Heart left ventricle (tissue), 16 donors: Measurements from ENCODE around the gene SSBP3. TPM values are rescaled to one million over a fixed set of nuclear protein-coding genes. Genes with fewer than 3 reads are reported as not detected.

Experiments
- ATAC-seq, 4 donors: fragments of 200-7000 bp; cut with Tn5 transposase; one replicate each; pipeline ENCODE4 v1.9.1; 2020 to 2022; ENCODE audit warnings: moderate library complexity in 4 of 4, mild to moderate bottlenecking in 3 of 4, moderate number of reproducible peaks in 1 of 4
- DNase-seq, 5 donors: peaks; one replicate each; pipeline ENCODE4 v3.0.0-alpha.2; 2020
- H3K27ac ChIP-seq, 12 donors: fragments of 200-600 bp; sonication (generic) in 4 of 12; one replicate each; pipeline versions ENCODE4 v1.5.0 to v1.8.0; 2016 to 2022; ENCODE audit warnings: mild to moderate bottlenecking in 2 of 12
- H3K27me3 ChIP-seq, 9 donors: fragments of 200-600 bp; sonication (generic) in 2 of 9; one replicate each; pipeline versions ENCODE4 v1.5.1 to v1.8.0; 2016 to 2022; ENCODE audit warnings: mild to moderate bottlenecking in 3 of 9
- H3K36me3 ChIP-seq, 9 donors: fragments of 200-600 bp; sonication (generic) in 2 of 9; one replicate each; pipeline versions ENCODE4 v1.5.0 to v1.8.0; 2018 to 2022; ENCODE audit warnings: mild to moderate bottlenecking in 2 of 9
- H3K4me1 ChIP-seq, 12 donors: fragments of 200-600 bp; sonication (generic) in 4 of 12; one replicate each; pipeline versions ENCODE4 v1.5.0 to v1.8.0; 2016 to 2022; ENCODE audit warnings: mild to moderate bottlenecking in 3 of 12
- H3K4me3 ChIP-seq, 12 donors: fragments of 200-600 bp; sonication (generic) in 4 of 12; one replicate each; pipeline versions ENCODE4 v1.5.0 to v1.8.0; 2017 to 2022; ENCODE audit warnings: mild to moderate bottlenecking in 9 of 12, moderate library complexity in 4 of 12
- H3K9me3 ChIP-seq, 12 donors: fragments of 200-600 bp; sonication (generic) in 4 of 12; one replicate each; pipeline versions ENCODE4 v1.5.0 to v1.8.0; 2016 to 2022; ENCODE audit warnings: mild to moderate bottlenecking in 1 of 12
- CTCF ChIP-seq, 12 donors: fragments of 200-600 bp; sonication (generic) in 4 of 12; IDR thresholded peaks; one replicate each; pipeline versions ENCODE4 v1.5.0 to v1.8.0; 2018 to 2022; ENCODE audit warnings: antibody characterized with exemption in 12 of 12, mild to moderate bottlenecking in 5 of 12
- POLR2A ChIP-seq, 2 donors: fragments of 450-650 bp; IDR thresholded peaks; one replicate each; pipeline ENCODE4 v1.6.1; 2017; ENCODE audit warnings: antibody characterized with exemption in 2 of 2, mild to moderate bottlenecking in 2 of 2, moderate library complexity in 2 of 2
- WGBS, 4 donors: extraction: QIAGEN DNeasy Blood & Tissue Kit in 2 of 4; methylation state at CpG; one replicate each; pipeline versions ENCODE4 v1.1.5 to v1.1.7; 2013 to 2018; 5-methylcytosine and 5-hydroxymethylcytosine counted together
- intact Hi-C, 10 donors: fragments of 100-400 bp; cut with DNase I; formaldehyde crosslinking; loops; one replicate each; pipeline versions ENCODE4 v1.11.1 to v1.14.2; 2022
- polyA plus RNA-seq, 2 donors: library from polyadenylated mRNA; stranded (reverse); fragments of 200-250 nt; gene quantifications; one replicate each; pipeline ENCODE4 v1.2.3, GENCODE V29; 2013
- total RNA-seq, 9 donors: library from RNA; depleted of rRNA in 2 of 9; stranded (reverse); fragments of >200 nt in 2 of 9; fragmentation: NEBNext Ultra II Directional in 3 of 9; extraction: Animal tissue kit (Norgen Biotek cat#: 25700) in 3 of 9; gene quantifications; one replicate each; pipeline versions ENCODE4 v1.1.0 to v1.2.4, GENCODE V29; 2016 to 2023
- donor health status: ischemic (EF 13 %, LVEDD 7.1; RV severe dilation, severe dysfunction).
- donor health status: healthy with polysubstance abuse.
- donor health status: DM: no; HTN: yes; CAD: no.
- donor health status: DM: no; HTN: no; CAD: no.
- donor health status: ischemic (EF 25% LVEDD 6.9; RV normal size, moderate dysfunction).
- donor health status: ischemic (EF 25% LVEDD 5.7; RV mildly dilated, moderate dysfunction).
- donor health status: healthy.
- donor health status: DM: yes; HTN: yes; CAD: no.
- donor health status: ischemic (EF 35%, LVEDD 5.7; RV mildly dilated, moderate dysfunction).
- donor health status: nonischemic (EF 11% LVEDD 7.7; RV severe dilation, severe dysfunction).
- donor health status: DM: yes; HTN: yes; CAD: no.
- donor health status: PGD.
- donor health status: ischemic (EF 29% LVEDD 5.4; RV normal size, mild dysfunction).
- donor health status: nonischemic (EF 23%, LVEDD 6.1; RV moderate dilation, normal function).

The SSBP3 gene
- total and polyA plus RNA-seq, 11 donors, result 20.8 to 61.8 (median 48.1) TPM

GRCh38 chr1:54312796-54313316 lies 93.3 kb downstream of the SSBP3 start:
- TF ChIP-seq POLR2A (IDR thresholded peaks at IDR 0.05) (no peak), CTCF (IDR thresholded peaks at IDR 0.05) (no peak)
- WGBS, 4 donors, result 30 to 38% (median 34%) methylated on average over 7 of the region's 7 CpGs
- Histone ChIP-seq H3K27me3 (no peaks in the 10 kb centered on the region), H3K36me3 (no peaks in the 10 kb centered on the region), H3K9me3 (no peaks in the 10 kb centered on the region), H3K27ac (peak overlapping the region; percentile 17 to 81 (median 68)), H3K4me3 (no peak overlapping the region), H3K4me1 (peaks cover 0 to 67% (median 50%) of the 10 kb centered on the region in 12 donors)
- ATAC-seq (peak; percentile 68 to 90 (median 78)), DNase-seq (peak; percentile 57 to 77 (median 73))
- intact Hi-C loops, result loop anchor here in 8 of 10 donors (2.0 to 5.0 kb wide), 6 partner anchors 36 to 176 kb away; partner anchors contain the start of gene SSBP3 (in 4 of the 8)

DNA sequence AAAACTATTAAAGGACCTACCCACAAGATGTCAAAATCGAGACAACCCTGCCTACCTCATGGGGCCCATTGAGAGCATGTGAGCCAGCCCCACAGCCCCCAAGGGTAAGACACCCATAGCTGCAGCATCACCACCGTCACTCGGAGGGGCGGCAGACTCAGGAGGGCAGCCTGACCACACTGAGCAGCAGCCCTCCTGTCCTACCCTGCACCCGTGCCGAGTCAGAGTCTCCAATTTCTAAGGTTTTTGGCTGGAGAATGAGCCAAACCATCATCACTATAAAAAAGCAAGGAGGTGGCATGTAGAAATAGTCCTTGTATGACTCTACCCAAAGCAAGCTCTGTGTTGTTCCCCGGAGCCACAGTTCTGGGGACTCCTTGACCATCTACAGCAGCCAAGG lies 94.7 kb downstream of the SSBP3 start:
- intact Hi-C loops, result loop anchor here in 9 of 10 donors (1.0 to 5.0 kb wide), 11 partner anchors 34 to 177 kb away; partner anchors contain the start of gene SSBP3 (in 5 of the 9)
- Histone ChIP-seq H3K27ac (peak overlapping the region in 5 of 12 donors; percentile 22 to 74 (median 65)), H3K36me3 (no peaks in the 10 kb centered on the region), H3K4me3 (no peak overlapping the region), H3K9me3 (no peaks in the 10 kb centered on the region), H3K27me3 (no peaks in the 10 kb centered on the region), H3K4me1 (peaks cover 0 to 80% (median 51%) of the 10 kb centered on the region in 12 donors)
- peak in 1 of 5 donors; percentile 61 for DNase-seq
- TF ChIP-seq POLR2A (IDR thresholded peaks at IDR 0.05), result no peak
- TF ChIP-seq CTCF (IDR thresholded peaks at IDR 0.05), result no peak
- WGBS, 4 donors, result 90 to 98% (median 92%) methylated on average over 5 to 7 of the region's 7 CpGs
- ATAC-seq, result no peak

DNA sequence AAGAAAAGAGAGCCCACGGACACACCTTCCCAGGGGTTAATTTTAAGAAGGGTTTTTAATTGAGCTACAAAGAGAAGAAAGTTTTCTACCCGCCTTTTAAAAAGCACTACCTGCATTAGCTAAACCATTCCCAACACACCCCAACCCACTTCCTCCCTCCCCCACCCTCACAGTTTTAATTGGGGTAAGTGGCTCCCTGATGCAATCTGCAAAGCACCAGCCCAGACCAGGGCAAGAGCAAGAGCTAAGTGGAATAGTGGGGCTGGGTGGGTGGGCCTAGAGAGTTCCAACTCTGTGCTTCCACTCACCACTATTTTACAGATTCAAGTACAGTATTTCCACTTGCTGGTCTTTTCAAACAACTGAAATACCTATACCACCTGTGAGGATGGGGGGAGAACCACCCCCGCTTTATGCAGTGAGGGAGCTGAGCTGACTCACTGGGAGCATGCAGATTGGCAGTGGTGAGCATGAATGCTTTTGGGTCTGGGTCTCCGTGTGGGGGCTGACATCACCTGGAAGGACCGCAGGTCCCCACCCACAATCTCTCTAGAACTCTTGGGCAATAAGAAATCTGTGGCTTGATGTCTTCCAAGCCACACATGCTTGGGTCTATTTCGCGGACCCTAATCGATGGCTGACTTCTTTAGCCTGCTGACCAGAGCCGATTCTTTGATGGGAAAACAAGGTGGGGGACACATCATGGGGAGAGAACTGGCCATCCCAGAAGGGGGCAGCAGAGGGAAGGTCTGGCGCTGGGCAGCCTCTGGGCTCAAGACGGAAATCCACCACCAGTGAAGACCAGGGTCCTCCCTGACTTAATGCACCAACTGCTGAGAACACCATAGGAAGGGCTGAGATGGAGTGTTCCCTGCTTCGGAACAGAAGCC lies 95.5 kb downstream of the SSBP3 start:
- ATAC-seq, result peak; percentile 10 to 50 (median 36)
- DNase-seq, result peak in 3 of 5 donors; percentile 45 to 64 (median 56)
- WGBS, 4 donors, result 64 to 83% (median 69%) methylated on average over 5 to 12 of the region's 12 CpGs
- H3K4me3 ChIP-seq, result no peak overlapping the region
- peaks cover 0 to 87% (median 52%) of the 10 kb centered on the region in 12 donors for H3K4me1 ChIP-seq
- TF ChIP-seq CTCF (IDR thresholded peaks at IDR 0.05) (peak; percentile 41 to 72 (median 61)), POLR2A (IDR thresholded peaks at IDR 0.05) (no peak)
- intact Hi-C loops, result loop anchor here in 9 of 10 donors (1.0 to 5.0 kb wide), 11 partner anchors 33 to 178 kb away; partner anchors contain the start of gene SSBP3 (in 5 of the 9)
- H3K27me3 ChIP-seq, result no peaks in the 10 kb centered on the region
- peak overlapping the region in 5 of 12 donors; percentile 20 to 67 (median 42) for H3K27ac ChIP-seq
- no peaks in the 10 kb centered on the region for H3K9me3 ChIP-seq
- no peaks in the 10 kb centered on the region for H3K36me3 ChIP-seq
